ENCODE data around the gene INSRR. TPM values are rescaled to one million over a fixed set of nuclear protein-coding genes. Genes with fewer than 3 reads are reported as not detected.

INSRR gene
- total and polyA plus RNA-seq, 2 of the 8 experiments (the other 6 are each of a cell fraction or from before 2014, with no cell fraction given), result 0.02 TPM; not detected in 1

DNA sequence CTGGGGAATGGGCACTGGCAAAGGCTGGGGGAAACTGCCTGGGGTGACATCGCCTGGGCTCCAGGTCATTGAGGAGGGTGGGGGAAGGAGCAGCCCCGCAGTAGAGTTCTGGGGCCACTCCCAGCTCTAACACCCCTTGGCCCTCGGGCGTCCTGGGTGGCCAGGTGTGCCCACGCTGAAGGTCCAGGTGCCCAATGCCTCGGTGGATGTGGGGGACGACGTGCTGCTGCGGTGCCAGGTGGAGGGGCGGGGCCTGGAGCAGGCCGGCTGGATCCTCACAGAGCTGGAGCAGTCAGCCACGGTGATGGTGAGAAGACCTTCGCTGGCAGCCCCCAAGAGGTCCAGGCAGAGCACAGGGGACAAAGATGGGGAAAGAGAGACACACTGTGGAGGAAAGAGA is 9.4 kb upstream of the INSRR start:
- ChIA-PET POLR2A (ENCODE audit: partially characterized antibody) (interaction anchor here (0.7 to 1.4 kb wide), 4 partner anchors 35 to 139 kb away, joined by 3 to 4 read pairs (median 3); partner anchors contain the start of genes ISG20L2 and MRPL24), CTCF (ENCODE audit: partially characterized antibody) (interaction anchor here (6.6 to 31.4 kb wide), 3 partner anchors 13 to 30 kb away, joined by 31 to 719 read pairs (median 229); partner anchors contain the start of genes INSRR, NTRK1 and PEAR1)
- no peak overlapping the region for H2BK120ac ChIP-seq (replicated peaks; ENCODE audit: low read depth, low read length)
- no peak overlapping the region for H4K91ac ChIP-seq (replicated peaks; ENCODE audit: insufficient read length, low read length)
- H3K79me1 ChIP-seq (ENCODE audit: low read depth, low read length), result no peaks in the 10 kb centered on the region
- no peak overlapping the region for H3K23ac ChIP-seq (ENCODE audit: insufficient read length)
- no peak overlapping the region for H3K56ac ChIP-seq (replicated peaks; ENCODE audit: insufficient read length, low read depth, low read length)
- no peak for TF ChIP-seq RBBP5 (IDR thresholded peaks at IDR 0.05; ENCODE audit: borderline replicate concordance, low read depth, low read length)
- TF ChIP-seq RAD21 (IDR thresholded peaks at IDR 0.05 in 1 of 2, conservative IDR thresholded peaks at IDR 0.05 in 1 of 2; ENCODE audit: low read depth in 2 of 2, low read length in 2 of 2), result peak; percentile 3 to 37; a peak in 2 of 4 replicates
- no peak for TF ChIP-seq NANOG (IDR thresholded peaks at IDR 0.05; ENCODE audit: insufficient read depth, low read depth, low read length, poor library complexity, severe bottlenecking)
- H3K79me2 ChIP-seq (ENCODE audit: control insufficient read depth in 1 of 2, insufficient read depth in 2 of 2, low read length in 2 of 2), result no peaks in the 10 kb centered on the region
- no peaks in the 10 kb centered on the region for H3K36me3 ChIP-seq (ENCODE audit: control insufficient read depth in 2 of 4, insufficient read depth in 4 of 4, low read length in 3 of 4)
- no peak overlapping the region for H3K27ac ChIP-seq (ENCODE audit: low read depth, low read length)
- no peak for FAIRE-seq
- no peak overlapping the region for H2AFZ ChIP-seq (ENCODE audit: low read length)
- peak overlapping the region; percentile 15; the same call in 1 of the 2 replicates for H4K8ac ChIP-seq (ENCODE audit: extremely low read depth, insufficient read depth, low read length)
- no peak overlapping the region for H3K9ac ChIP-seq (replicated peaks in 1 of 4; ENCODE audit: extremely low read depth in 1 of 4, low read depth in 3 of 4, low read length in 3 of 4)
- no peak overlapping the region for H3K4me3 ChIP-seq (ENCODE audit: extremely low read depth in 1 of 4, insufficient read depth in 2 of 4, low read depth in 3 of 4, low read length in 4 of 4)
- H3K23me2 ChIP-seq (ENCODE audit: low read depth, low read length), result no peaks in the 10 kb centered on the region; the same call in 1 of the 2 replicates
- no peak overlapping the region for H3K14ac ChIP-seq (ENCODE audit: insufficient read length)
- no peak overlapping the region for H3K4ac ChIP-seq (replicated peaks; ENCODE audit: insufficient read length, low read depth, low read length)
- no peak overlapping the region for H2BK20ac ChIP-seq (ENCODE audit: low read length)
- no peak overlapping the region for H4K5ac ChIP-seq (ENCODE audit: insufficient read length, low read depth, low read length)
- H2BK5ac ChIP-seq (ENCODE audit: low read depth, low read length), result no peak overlapping the region
- H2BK15ac ChIP-seq (ENCODE audit: low read length), result no peak overlapping the region
- H3K18ac ChIP-seq (ENCODE audit: extremely low read depth, low read length), result no peak overlapping the region
- peaks cover 0 to 4% of the 10 kb centered on the region in 2 experiments for H4K20me1 ChIP-seq (replicated peaks in 1 of 2; ENCODE audit: control insufficient read depth in 1 of 2, insufficient read depth in 2 of 2, low read length in 2 of 2)
- DNase-seq (ENCODE audit: low read depth in 1 of 2, low spot score in 2 of 2), result no peak
- H2BK12ac ChIP-seq (ENCODE audit: low read depth, low read length), result no peak overlapping the region
- 75% methylated on average over 12 of the region's 13 CpGs; no CpG with 5 or more reads in 1 of the 2 experiments for WGBS, 2 experiments (ENCODE audit: extremely low coverage in 1 of 2, insufficient coverage in 1 of 2, insufficient read length in 1 of 2, insufficient replicate concordance in 2 of 2, low coverage in 1 of 2, low lambda C conversion rate in 2 of 2, missing lambda C conversion rate in 1 of 2)
- peaks cover 0 to 14% (median 8%) of the 10 kb centered on the region in 4 experiments; a peak in 5 of 7 replicates for H3K4me1 ChIP-seq (replicated peaks in 1 of 4; ENCODE audit: control insufficient read depth in 3 of 4, insufficient read depth in 4 of 4, low read length in 3 of 4)
- H3K9me3 ChIP-seq (ENCODE audit: insufficient read depth in 2 of 2, low read depth in 1 of 2, low read length in 1 of 2), result no peaks in the 10 kb centered on the region
- H2AK5ac ChIP-seq (ENCODE audit: low read depth, low read length), result peak overlapping the region; percentile 75; the same call in 1 of the 2 replicates
- peaks cover 7 to 20% (median 14%) of the 10 kb centered on the region in 4 experiments for H3K27me3 ChIP-seq (replicated peaks in 1 of 4; ENCODE audit: control insufficient read depth in 3 of 4, extremely low read depth in 1 of 4, insufficient read depth in 3 of 4, low read length in 3 of 4)
- no peak overlapping the region for H3K4me2 ChIP-seq (ENCODE audit: insufficient read depth in 1 of 2, low read depth in 2 of 2, low read length in 2 of 2)
